Dedifferentiated amniotic fluid mesenchymal stem cell (primary cell): ENCODE measurements around the gene ADCK1.
"Not testable (repeated sequence)": the region's sequence is repeated elsewhere in the genome, so short reads cannot be mapped to it uniquely, and the experiment has no call there.

ENCODE experiments used
- DNase-seq: peaks from one replicate; pipeline ENCODE4 v3.0.0-alpha.2; 2016; ENCODE audit errors: extremely low spot score

The ADCK1 gene

DNA sequence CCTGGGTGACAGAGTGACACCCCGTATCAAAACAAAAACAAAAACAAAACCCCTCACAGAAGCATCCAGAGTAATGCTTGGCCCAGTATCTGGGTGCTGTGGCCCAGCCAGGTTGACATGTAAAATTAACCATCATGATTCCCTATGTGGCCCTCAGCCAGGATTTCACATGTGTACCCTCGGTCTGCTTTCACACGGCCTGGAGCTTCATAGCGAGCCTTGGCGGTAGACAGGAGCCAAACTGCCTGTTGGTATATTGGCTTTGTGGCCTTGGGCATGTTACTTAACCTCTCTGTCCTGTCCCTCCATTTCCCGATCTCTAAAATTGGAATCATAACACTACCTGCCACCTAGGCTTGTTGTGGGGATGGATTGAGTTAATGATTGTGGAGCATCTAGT, 65.5 kb downstream of the ADCK1 start:
- DNase-seq, result no peak

DNA sequence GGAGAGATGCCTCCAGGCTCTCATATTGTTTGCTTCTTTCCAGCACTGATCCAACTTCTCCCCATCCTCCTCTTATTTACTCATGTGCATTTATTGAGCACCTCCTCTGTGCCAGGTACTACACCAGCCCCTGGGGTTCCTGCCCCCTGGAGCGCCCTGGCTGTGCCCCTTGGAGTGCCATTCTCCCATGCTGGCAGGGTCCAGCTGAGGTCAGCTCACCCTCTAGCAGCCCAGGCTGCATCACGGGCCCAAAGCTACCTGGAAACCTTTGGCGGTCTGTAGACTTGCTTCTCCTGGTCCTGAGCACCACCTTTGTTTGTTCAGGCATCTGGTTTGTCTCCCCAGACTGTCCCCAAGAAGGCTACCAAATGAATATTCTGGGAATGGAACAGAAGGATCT, 67.0 kb downstream of the ADCK1 start:
- no peak for DNase-seq

DNA sequence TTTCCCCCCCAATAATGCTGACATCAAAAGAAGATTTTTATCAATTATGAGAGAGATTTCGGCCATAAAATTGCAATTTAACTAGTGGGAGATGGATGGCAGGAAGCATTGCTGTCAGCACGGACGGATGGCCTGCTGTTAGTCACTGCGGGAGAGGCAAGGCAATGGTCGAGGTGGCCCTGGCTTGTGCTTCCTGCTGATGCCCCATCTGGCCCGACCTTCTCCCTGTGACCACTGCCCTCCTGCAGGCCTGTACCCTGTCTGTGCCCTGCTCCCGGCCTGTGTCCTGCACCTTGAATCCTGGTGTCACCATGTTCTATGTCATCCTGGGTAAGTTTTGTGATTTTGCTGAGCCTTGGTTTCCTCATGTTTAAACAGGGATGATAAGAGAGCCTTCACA, 67.6 kb downstream of the ADCK1 start:
- DNase-seq, result no peak

DNA sequence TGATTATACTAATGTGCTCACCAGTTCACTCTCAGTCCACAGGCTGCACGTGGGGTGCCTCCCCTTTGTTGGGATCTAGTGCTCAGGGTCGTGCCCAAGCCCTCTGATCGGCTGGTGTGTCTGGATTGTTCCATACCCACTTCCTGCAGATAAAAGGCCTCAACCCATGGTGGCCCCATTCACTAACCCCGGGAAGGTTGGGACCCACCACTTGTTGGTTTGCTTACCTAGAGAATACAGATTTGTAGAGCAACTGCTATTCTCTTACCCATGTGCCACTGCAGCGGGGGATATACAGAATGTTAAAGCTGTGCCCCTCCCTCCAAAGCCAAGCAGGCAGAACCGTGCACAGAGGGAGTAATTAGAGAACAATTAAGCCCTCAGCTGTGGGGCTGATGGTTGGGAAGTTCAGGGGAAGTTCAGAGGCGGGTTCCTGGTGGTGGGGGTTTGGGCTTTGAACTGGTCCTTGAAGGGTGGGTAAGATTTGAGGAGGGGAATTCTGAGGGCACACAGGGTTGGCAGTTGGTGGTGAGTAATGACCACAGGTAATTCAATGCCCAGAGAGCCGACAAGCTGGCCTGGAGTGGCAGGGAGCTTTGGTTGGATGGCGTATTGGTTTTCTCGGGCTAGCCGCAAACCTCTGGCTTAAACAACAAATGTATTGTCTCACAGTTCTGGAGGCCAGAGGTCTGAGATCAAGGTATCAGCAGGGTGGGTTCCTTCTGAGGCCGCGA, 68.8 kb downstream of the ADCK1 start:
- no peak for DNase-seq

DNA sequence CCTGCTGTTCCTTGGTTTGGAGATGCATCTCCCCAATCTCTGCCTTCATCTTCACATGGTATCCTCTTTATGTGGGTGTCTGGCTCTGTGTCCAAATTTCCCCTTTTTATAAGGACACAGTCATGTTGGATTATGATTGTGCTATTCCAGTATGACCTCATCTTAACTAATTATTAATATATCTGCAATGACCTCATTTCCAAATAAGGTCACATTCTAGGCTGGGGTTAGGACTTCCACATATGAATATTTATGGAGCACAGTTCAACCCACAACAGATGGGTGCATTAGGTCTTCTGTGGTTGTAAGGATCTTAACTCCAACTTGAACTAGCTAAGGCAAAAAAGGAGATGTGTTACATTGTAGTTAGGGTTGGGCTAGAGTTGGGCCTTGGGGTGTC, 69.4 kb downstream of the ADCK1 start:
- no peak for DNase-seq

DNA sequence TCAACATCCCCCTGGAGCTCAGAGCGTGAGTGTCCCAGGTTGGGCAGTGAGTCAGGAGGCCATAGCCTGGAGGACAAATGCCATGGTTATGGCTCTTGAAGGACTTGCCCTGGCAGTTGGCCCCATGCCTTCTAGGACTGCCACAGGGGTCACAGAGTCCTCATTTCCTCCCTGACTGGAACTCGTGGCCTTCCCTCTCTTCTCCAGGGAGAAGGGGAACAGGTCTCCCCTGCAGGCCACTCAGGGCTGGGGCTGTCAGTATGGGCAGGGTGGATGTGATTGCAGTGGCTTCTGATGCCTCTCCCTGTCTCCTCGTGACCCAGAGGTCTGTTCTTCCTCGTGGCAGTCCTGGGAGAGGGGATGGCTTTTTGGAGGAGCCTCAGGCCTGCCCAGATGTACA, 70.7 kb downstream of the ADCK1 start:
- DNase-seq, result no peak

DNA sequence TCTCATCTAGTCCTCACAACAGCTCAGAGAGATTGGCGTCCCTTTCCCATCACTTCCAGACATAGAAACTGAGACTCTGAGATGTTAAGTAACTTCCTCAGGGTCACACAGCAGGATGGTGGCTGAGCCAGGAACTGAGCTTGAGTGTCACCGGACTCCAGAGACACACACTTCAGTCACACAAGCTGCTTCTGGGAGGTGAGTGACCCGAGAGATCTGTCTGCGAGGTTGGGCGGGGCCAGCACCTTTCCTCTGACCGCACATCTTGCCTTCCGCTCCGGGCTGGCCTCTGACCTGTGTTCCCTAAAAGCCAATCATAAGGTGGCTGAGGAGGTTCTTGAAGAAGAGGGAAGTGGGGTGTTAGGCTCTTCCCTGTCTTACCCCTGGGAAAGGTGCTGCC, 72.2 kb downstream of the ADCK1 start:
- no peak for DNase-seq

DNA sequence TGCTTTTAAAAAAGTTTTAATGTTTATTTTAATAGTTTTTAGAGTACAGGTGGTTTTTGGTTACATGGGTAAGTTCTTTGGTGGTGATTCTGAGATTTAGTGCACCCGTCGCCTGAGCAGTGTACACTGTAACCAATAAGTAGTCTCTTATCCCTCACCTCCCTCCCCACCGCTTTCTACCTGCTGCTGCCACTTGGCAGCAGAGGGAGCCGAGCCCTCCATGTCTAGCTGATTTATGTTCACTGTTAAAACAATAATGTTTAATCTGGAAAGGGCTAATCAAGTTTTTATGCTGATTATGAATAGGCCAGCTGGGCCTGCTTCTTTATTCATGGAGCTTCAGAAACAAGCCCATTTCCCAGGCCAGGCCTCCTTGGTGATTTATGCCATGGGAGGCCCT, 73.1 kb downstream of the ADCK1 start:
- no peak for DNase-seq

DNA sequence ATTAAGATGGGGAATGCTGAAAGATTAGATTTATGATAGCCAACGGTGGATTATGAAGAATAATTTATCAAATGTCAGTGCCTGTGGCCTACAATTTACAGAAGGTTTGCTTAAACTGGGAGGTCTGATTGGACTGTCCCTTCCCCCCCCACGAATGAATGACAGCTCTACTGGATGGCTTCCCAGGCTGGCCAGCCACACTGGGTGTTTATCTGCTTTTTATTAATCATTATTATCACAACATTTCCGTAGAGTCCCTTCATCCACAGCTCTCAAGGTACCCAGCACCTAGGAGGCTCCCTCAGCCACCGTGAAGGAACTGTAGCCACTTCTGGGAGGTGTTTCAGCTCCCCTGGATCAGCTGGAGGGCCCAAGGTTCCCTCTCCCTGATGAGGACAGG, 78.9 kb downstream of the ADCK1 start:
- DNase-seq, result no peak

DNA sequence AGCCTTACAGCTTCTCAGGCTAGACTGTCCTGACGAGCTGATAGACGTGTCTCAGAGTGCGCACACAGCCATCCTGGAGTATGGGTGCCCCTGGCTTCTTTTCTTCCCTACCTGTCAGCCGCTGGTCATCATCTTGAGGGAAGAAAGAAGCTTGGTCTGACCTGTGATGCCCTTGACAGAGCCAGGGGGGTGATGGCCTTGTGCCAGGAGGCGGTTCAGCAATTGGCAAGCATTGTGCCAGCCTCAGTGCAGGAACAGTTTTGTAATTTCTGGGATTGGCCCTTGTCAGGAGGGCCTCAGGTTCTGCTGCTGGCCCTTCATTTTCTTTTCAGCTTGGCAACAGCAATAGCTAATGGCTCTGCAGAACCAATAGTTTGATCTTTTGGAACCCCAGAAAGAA, 80.1 kb downstream of the ADCK1 start:
- no peak for DNase-seq

DNA sequence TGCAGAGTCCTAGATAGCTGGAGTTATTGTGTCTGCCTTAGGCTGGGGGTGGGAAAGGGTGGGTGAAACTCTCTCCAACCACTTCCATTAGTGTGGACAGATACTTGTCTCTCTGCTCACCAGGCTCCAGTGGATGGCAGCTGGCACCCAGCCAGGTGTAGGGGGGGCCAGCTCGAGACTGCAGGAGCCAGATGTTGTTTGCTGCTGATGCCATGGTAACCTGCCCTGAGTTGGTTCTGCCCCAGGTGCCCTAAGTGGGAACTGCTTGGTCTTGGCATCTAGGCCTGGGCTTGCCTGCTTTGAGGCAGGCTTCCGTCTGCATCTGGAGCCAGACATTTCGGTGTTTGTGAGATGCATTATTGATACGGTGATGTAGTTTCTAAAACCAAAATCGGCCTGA, 82.2 kb downstream of the ADCK1 start:
- no peak for DNase-seq

DNA sequence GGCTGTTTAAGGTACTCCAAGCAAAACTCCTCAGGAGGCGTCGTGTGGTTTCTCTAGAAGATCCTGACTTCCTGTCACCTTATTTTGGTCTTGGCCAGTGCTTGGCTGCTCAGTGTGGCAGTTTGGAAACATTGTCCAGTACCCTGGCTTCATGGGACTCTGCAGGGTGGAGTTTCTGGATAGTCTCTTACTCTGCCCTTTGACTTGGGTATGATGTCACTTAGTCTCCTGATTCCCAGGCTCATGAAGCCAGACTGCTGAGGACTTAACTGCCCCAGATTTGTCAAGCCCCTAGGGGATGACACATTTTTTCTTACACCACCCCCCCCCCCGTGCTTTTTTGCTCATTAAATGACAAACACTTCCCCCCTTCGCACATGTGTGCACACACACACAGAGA, 82.7 kb downstream of the ADCK1 start:
- no peak for DNase-seq

DNA sequence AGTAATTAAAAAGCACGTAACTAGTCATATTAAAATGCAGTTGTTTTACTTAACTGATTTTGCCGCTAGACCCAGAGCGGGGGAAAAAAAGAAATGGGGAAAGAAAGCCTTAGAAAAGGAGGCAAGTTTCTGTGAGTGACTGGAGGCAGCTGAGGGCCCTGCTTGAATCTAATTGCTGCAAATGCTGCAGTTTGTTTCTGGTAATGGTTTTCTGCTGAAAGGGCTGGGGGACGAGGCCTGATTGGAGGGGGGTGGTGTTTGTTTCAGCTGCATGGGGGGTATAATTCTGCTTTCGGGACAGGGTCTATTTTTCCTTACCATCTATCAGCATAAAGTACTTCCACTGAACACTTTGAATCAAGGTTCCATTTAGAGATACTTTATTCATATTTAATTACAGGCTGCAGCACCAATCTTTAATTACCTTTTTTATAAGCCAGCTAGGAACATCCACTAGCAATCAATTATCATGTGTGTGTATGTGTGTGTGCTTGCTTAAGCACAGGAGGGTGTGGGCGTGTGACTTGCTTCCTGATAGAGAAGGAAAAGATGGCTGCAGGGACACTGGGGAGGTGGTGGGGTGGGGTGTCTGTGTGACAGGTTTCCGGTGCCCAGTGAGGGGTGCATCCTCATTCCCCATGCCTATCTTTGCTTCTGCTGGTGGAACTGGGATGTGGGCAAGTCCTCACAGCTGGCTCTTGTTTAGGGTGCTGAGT, 83.4 kb downstream of the ADCK1 start:
- no peak for DNase-seq

DNA sequence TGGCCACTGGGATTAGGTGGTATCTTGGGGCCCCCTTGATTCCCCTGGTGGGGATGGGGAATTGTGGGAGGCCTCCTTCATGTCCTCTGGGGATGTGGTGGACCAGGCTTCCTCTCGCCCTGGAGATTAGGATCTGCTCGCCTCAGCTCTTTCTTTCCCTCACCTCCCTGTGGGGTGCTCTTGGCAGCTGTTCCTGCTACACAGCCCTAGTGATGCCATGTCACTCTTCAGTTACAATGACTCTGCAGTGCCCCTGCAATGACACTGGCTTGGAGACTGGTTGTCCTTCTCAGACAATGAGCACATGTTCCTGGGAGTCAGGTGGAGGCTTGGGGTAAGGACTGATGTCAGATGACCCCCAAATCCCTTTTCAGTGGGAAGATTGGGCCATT, 83.9 kb downstream of the ADCK1 start:
- DNase-seq, result no peak

DNA sequence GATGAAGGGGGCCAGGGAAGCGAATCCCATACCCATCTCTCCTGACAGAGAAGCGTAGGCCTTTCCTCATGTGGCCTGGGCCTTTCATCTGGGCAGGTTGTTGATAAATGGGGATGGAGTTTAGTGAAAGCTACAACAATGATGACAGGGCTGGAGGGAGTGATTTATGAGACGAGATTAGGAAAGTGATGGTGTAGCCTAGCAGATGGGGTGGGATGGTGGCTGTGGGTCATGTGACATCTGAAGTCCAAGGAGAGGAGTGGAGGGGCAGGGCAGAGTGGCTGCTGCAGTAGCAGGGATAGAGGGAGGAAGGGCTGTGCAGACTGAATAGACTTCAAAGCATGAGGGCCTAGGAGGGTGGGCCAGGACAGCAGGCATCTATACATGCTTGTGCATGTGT, 85.5 kb downstream of the ADCK1 start:
- no peak for DNase-seq

DNA sequence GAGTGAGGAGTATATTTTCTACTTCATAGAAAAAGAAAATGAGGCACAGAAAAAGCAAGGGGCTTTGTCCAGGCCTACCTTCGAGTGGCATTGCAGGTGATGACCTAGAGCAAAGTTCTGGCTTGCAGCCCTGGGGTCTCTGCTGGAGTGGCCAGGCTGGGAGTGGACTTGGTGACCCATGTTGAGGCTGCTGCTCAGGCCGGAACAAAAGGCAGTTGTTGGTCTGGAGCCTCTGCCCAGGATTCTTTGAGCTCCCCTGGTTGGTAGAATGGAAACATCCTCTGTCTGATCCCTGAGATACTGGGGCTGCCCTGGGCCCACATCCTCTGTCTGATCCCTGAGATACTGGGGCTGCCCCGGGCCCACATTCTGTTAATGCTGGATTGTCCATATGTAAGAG, 86.1 kb downstream of the ADCK1 start:
- DNase-seq, result no peak

DNA sequence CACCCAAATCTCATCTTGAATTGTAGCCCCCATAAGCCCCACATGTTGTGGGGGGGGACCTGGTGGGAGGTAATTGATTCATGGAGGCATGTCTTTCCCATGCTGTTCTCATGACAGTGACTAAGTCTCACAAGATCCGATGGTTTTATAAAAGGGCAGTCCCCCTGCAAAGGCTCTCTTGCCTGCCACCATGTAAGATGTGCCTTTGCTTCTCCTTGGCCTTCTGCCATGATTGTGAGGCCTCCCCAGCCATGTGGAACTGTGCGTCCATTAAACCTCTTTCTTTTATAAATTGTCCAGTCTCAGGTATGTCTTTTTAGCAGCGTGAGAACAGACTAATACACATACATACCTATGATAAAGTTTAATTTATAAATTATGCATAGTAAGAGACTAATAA, 89.0 kb downstream of the ADCK1 start:
- DNase-seq, result not testable (repeated sequence)

DNA sequence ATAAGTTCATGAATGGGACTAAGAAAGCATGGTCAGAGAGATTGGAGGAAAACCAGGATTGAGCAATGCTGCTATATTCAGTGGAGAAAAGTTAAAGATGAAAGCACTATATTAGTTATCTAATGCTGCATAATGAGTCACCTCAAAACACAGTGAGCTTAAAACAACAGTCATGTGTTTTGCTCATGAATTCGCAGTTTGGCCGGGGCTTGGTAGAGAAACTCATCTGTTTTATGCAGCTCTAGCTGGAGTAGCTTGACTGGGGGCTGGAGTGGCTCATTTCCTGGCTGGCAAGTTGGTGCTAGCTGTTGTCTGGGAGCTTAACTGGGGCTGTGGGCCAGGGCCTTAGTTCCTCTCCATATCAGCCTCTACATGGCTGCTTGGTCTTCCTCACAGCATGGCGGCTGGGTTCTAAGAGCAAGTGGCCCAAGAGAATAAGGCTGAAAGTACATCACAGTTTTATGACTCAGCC, 90.1 kb downstream of the ADCK1 start:
- DNase-seq, result no peak

DNA sequence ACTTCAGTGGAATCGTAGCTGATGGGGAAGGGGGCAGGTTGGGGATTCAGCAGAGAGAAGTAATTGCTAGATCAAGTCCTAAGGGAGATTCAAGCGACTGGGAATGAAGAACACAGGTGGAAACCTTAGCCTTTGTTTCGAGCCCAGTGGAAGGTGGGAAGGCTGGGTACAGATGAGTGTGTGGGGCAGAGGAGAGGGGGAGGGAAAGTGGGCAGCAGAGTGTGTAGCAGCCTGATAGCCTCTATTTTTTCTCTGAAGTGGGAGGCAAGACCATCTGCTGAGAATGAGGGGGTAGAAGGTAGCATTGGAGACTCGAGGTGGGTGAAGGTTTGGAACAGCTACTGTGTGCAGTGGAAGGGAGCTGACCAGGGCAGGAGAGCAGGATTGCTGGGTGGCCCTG, 91.0 kb downstream of the ADCK1 start:
- DNase-seq, result no peak

DNA sequence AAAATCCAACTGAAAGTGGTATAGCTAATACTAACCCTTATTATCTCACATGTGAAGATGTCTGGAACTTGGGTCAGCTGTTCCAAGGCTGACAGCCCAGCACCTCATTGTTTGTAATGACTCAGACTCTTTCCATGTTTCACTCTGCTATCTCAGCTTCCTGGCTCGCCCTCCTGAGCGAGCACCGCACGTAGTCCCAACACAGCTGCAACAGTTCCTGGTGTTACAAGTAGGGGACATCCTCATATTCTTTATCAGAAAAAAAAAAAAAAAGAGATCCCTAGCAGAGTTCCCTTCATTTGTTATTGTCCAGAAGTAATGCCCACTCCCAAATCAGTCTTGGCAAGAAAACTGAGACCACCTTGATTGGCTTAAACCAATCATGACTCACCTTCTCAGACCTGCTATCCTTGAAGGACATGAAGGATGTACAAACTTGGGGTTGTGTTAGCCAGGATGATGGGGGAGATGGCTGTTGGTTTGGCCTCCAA, 92.5 kb downstream of the ADCK1 start:
- DNase-seq, result no peak

DNA sequence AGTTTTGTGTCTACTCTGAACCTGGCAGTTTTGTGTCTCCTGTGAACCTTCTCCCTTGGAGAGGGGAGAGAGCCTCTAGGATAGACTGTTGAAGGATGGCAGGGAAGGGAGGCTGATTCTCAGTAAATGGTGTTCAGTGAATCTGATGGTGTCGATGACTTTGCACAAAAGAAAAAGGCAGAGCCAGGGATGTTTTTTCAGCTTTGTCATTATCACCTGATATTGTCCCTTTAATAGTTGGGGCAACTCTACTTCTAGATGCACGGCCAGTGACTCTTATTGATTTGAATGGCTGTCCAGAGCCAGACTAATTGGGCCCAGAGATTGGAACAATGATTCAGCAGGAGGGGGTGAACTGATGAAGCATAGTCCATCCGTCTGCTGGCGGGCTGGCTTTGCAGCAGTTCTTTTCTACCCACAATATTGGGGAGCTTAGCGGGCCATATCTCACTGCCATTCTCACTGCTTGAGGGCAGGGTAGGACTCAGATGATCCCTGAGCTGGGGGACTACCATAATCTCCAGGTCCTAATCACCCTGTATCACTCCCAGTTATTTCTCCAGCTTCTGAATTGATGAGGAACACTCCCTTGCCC, 93.1 kb downstream of the ADCK1 start:
- no peak for DNase-seq

DNA sequence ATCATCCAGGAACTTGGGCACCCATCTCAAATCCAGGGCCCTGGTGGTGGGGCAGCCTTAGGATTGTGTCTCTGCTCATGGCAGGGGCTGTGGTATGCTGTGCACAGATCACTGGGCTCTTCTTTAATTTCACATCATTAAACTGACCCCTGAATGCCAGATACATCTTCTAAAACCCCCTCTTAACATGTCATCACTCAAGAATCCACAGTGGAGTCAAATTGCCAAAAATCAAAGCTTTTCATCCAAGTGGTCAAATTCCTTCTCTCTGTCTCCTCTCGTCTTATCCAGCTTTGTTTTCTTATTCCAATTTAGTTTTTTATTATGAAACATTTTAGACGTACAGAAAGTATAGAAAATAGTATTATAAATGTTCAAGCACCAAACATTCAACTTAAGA, 97.5 kb downstream of the ADCK1 start:
- DNase-seq, result no peak

DNA sequence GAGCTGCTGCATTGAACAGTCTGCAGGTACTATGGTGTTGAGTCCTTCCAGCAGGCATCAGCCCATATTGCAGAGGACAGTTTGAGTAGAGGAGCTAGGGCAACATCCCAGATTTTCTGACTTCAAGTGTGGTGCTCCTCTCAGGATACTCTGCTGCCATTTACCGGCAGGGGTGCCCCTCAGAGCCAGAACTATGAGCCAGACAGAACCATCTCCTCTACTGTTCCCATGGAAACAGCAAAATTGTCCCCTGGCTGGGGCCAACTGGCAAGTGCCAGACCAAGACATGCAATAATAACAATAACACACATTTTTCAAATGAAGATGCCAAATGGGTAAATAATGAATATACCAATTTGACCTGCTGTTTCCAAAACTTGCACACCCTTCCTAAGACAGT, 102.9 kb downstream of the ADCK1 start:
- DNase-seq, result no peak
